ENCODE results near the gene CCDC187. TPM values are rescaled to one million over a fixed set of nuclear protein-coding genes. Genes with fewer than 3 reads are reported as not detected.

Gene CCDC187
- total RNA-seq, 2 donors from 2014 or later = 1.2 TPM; not detected in 1

GRCh38 chr9:136330406-136330990 lies 26.6 kb upstream of the CCDC187 start:
- Histone ChIP-seq H3K27me3 (replicated peaks; ENCODE audit: insufficient read depth) (no peaks in the 10 kb centered on the region), H3K9me3 (no peaks in the 10 kb centered on the region), H3K27ac (no peak overlapping the region), H3K4me3 (no peak overlapping the region), H3K4me1 (replicated peaks) (peaks cover 14% of the 10 kb centered on the region), H3K36me3 (no peaks in the 10 kb centered on the region)
- DNase-seq (ENCODE audit: low spot score) = no peak
- 78% methylated on average over 14 of the region's 14 CpGs for whole genome bisulfite sequencing
- intact Hi-C loops (cut with DNase I) = no loop called here
- TF ChIP-seq POLR2A (IDR thresholded peaks at IDR 0.05) (no peak), CTCF (IDR thresholded peaks at IDR 0.05) (no peak), POLR2AphosphoS5 (IDR thresholded peaks at IDR 0.05) (no peak)

- Histone ChIP-seq H3K36me3 (no peaks in the 10 kb centered on the region), H3K27me3 (replicated peaks; ENCODE audit: insufficient read depth) (no peaks in the 10 kb centered on the region), H3K4me1 (replicated peaks) (peaks cover 14% of the 10 kb centered on the region), H3K4me3 (no peak overlapping the region), H3K9me3 (no peaks in the 10 kb centered on the region), H3K27ac (no peak overlapping the region)
- TF ChIP-seq POLR2A (IDR thresholded peaks at IDR 0.05) (no peak), POLR2AphosphoS5 (IDR thresholded peaks at IDR 0.05) (no peak), CTCF (IDR thresholded peaks at IDR 0.05) (no peak)
- DNase-seq (ENCODE audit: low spot score) = no peak
- intact Hi-C loops (cut with DNase I) = no loop called here
- 87% methylated on average over 23 of the region's 23 CpGs for WGBS
Measured at GRCh38 chr9:136329636-136330405, 25.9 kb upstream of the CCDC187 start.

GRCh38 chr9:136329211-136329627 lies 25.3 kb upstream of the CCDC187 start:
- Histone ChIP-seq H3K27me3 (replicated peaks; ENCODE audit: insufficient read depth) (no peaks in the 10 kb centered on the region), H3K27ac (no peak overlapping the region), H3K36me3 (no peaks in the 10 kb centered on the region), H3K4me1 (replicated peaks) (peaks cover 14% of the 10 kb centered on the region), H3K9me3 (no peaks in the 10 kb centered on the region), H3K4me3 (peak overlapping the region in 1 of 2 donors; percentile 60)
- TF ChIP-seq POLR2AphosphoS5 (IDR thresholded peaks at IDR 0.05) (no peak), CTCF (IDR thresholded peaks at IDR 0.05) (no peak), POLR2A (IDR thresholded peaks at IDR 0.05) (no peak)
- intact Hi-C loops (cut with DNase I) = no loop called here
- 50% methylated on average over 16 of the region's 19 CpGs for WGBS
- DNase-seq (ENCODE audit: low spot score) = no peak

- peak overlapping the region; percentile 66 to 78 for H3K27ac ChIP-seq
- 25% methylated on average over 9 of the region's 15 CpGs for WGBS
- H3K36me3 ChIP-seq = no peaks in the 10 kb centered on the region
- TF ChIP-seq POLR2AphosphoS5 (IDR thresholded peaks at IDR 0.05) = no peak
- TF ChIP-seq CTCF (IDR thresholded peaks at IDR 0.05) = no peak
- no peaks in the 10 kb centered on the region for H3K9me3 ChIP-seq
- peak overlapping the region; percentile 51 to 60 for H3K4me3 ChIP-seq
- H3K27me3 ChIP-seq (replicated peaks; ENCODE audit: insufficient read depth) = no peaks in the 10 kb centered on the region
- peaks cover 14% of the 10 kb centered on the region for H3K4me1 ChIP-seq (replicated peaks)
- DNase-seq (ENCODE audit: low spot score) = no peak
- intact Hi-C loops (cut with DNase I) = no loop called here
Measured at GRCh38 chr9:136328622-136329041, 24.7 kb upstream of the CCDC187 start.
